K562 (cell line): ENCODE measurements around the gene LPAR3. TPM values are rescaled to one million over a fixed set of nuclear protein-coding genes. Genes with fewer than 3 reads are reported as not detected.

Experiments
- ATAC-seq: fragments of 200-7000 bp; cut with Tn5 transposase; 3 replicates; pipeline ENCODE4 v1.9.1; 2020; ENCODE audit warnings: moderate library complexity
- BruUV-seq: library from RNA; stranded (reverse); fragments of 400-500 nt; replicated peaks from 2 replicates; lab custom pipeline; 2021; lab: Mats Ljungman, UMichigan
- CTCF ChIA-PET: fragments of 300-600 bp; formaldehyde crosslinking; extraction: SDS; loops from one replicate; lab custom pipeline; 2021; ENCODE audit warnings: low intra/inter-chr PET ratio; lab: Yijun Ruan, JAX
- POLR2A ChIA-PET: fragments of 300-600, 350-650 bp; sonication (Branson Sonifier 250); formaldehyde crosslinking; extraction: SDS; loops from one replicate; lab custom pipeline; 2021; ENCODE audit warnings: antibody characterized with exemption, inconsistent platforms; lab: Yijun Ruan, JAX
- DNase-seq, 4 experiments: peaks; one replicate each; pipeline versions ENCODE4 v3.0.0 to v3.0.0-alpha.2; 2011 to 2018; ENCODE audit warnings: low spot score in 3 of 4, mixed read lengths in 3 of 4; ENCODE audit errors: extremely low read depth in 1 of 4
- FAIRE-seq: peaks from 2 replicates; lab custom pipeline; 2011; peaks lifted over from hg19 to GRCh38; lab: Jason Lieb, UNC
- H2AFZ ChIP-seq: 2 replicates; pipeline ENCODE4 v1.6.0; 2011; ENCODE audit warnings: low read depth, low read length, control low read depth, inconsistent platforms
- H3K27ac ChIP-seq: fragments of 200-600 bp; 3 replicates; pipeline ENCODE4 v1.8.0; 2011; ENCODE audit warnings: low read depth, mild to moderate bottlenecking, control low read depth, inconsistent platforms, low read length, moderate library complexity, mixed read lengths; ENCODE audit errors: extremely low read depth
- H3K27me3 ChIP-seq, 2 experiments: fragments of 300-600 bp in 1 of 2; 2 replicates in 1 of 2; 3 replicates in 1 of 2; pipeline versions ENCODE4 v1.6.0 to v1.8.0; 2011; ENCODE audit warnings: inconsistent platforms in 2 of 2, low read length in 2 of 2, mild to moderate bottlenecking in 1 of 2, mixed read lengths in 1 of 2, moderate library complexity in 1 of 2; ENCODE audit not compliant: control insufficient read depth in 2 of 2, insufficient read depth in 2 of 2
- H3K36me3 ChIP-seq: fragments of 300-600 bp; 3 replicates; pipeline ENCODE4 v1.8.0; 2011; ENCODE audit warnings: mild to moderate bottlenecking, low read length, inconsistent platforms; ENCODE audit not compliant: control insufficient read depth, insufficient read depth
- H3K4me1 ChIP-seq, 2 experiments: fragments of 200-600 bp in 1 of 2; replicated peaks in 1 of 2; 2 replicates in 1 of 2; 3 replicates in 1 of 2; pipeline versions ENCODE4 v1.5.1 to v1.8.0; 2011; ENCODE audit warnings: inconsistent platforms in 2 of 2, low read length in 2 of 2, mild to moderate bottlenecking in 1 of 2, mixed read lengths in 1 of 2, moderate library complexity in 1 of 2; ENCODE audit not compliant: control insufficient read depth in 2 of 2, insufficient read depth in 2 of 2
- H3K4me2 ChIP-seq: 2 replicates; pipeline ENCODE4 v1.6.1; 2011; ENCODE audit warnings: low read length, control low read depth, inconsistent platforms, mixed read lengths; ENCODE audit not compliant: insufficient read depth
- H3K4me3 ChIP-seq: fragments of 200-600 bp; sonication (generic), shearing (Covaris generic); 2 replicates; pipeline ENCODE4 v1.5.1; 2016; ENCODE audit warnings: control low read depth, inconsistent platforms
- H3K79me2 ChIP-seq: fragments of 200-600 bp; 3 replicates; pipeline ENCODE4 v1.8.0; 2011; ENCODE audit warnings: low read length, inconsistent platforms; ENCODE audit not compliant: control insufficient read depth, insufficient read depth
- H3K9ac ChIP-seq, 2 experiments: 2 replicates each; pipeline versions ENCODE4 v1.6.0 to v1.6.1; 2011; ENCODE audit warnings: low read depth in 2 of 2, low read length in 2 of 2, control low read depth in 1 of 2, inconsistent platforms in 1 of 2, mild to moderate bottlenecking in 1 of 2, mixed read lengths in 1 of 2; ENCODE audit not compliant: insufficient read depth in 1 of 2
- H3K9me1 ChIP-seq: one replicate; pipeline ENCODE4 v1.6.0; 2011; ENCODE audit warnings: inconsistent platforms, mild to moderate bottlenecking, low read length, moderate library complexity; ENCODE audit not compliant: control insufficient read depth, insufficient read depth
- H3K9me3 ChIP-seq: replicated peaks from 2 replicates; pipeline ENCODE4 v1.5.1; 2011; ENCODE audit warnings: low read depth, low read length, inconsistent platforms; ENCODE audit not compliant: control insufficient read depth, insufficient read depth
- H4K20me1 ChIP-seq: replicated peaks from 2 replicates; pipeline ENCODE4 v1.6.1; 2011; ENCODE audit warnings: low read length, inconsistent platforms, mixed read lengths; ENCODE audit not compliant: control insufficient read depth, insufficient read depth
- CTCF ChIP-seq, 3 experiments: IDR thresholded peaks in 2 of 3; conservative IDR thresholded peaks in 1 of 3; 2 replicates each; pipeline ENCODE4 v1.5.1; 2011 to 2012; ENCODE audit warnings: low read length in 3 of 3, mild to moderate bottlenecking in 3 of 3, control low read depth in 2 of 3, improper control_type of control experiment in 1 of 3, inconsistent platforms in 1 of 3, low read depth in 1 of 3, mixed read lengths in 1 of 3, moderate library complexity in 1 of 3; ENCODE audit not compliant: insufficient read depth in 2 of 3
- ELF1 ChIP-seq: fragments of 200-800 bp; sonication (Bioruptor generic); IDR thresholded peaks from 2 replicates; pipeline ENCODE4 v1.6.1; 2016; ENCODE audit warnings: missing genetic modification characterization, missing compliant biosample characterization
- HIVEP1 ChIP-seq: fragments of 250-450 bp; sonication (Bioruptor Pico); IDR thresholded peaks from 2 replicates; pipeline ENCODE4 v1.4.0; 2020; ENCODE audit warnings: mild to moderate bottlenecking
- ID3 ChIP-seq, 2 experiments: fragments of 250-450 bp in 1 of 2; fragments of 450-650 bp in 1 of 2; sonication (Bioruptor Pico) in 1 of 2; IDR thresholded peaks; 2 replicates each; pipeline versions ENCODE4 v1.6.1 to v1.8.0; 2016 to 2021; ENCODE audit warnings: mild to moderate bottlenecking in 2 of 2, moderate library complexity in 2 of 2, missing compliant biosample characterization in 1 of 2, missing genetic modification characterization in 1 of 2
- JUNB ChIP-seq: fragments of 450-650 bp; formaldehyde crosslinking; conservative IDR thresholded peaks from 2 replicates; pipeline ENCODE4 v1.4.0; 2020; ENCODE audit warnings: mild to moderate bottlenecking
- KLF1 ChIP-seq: fragments of 450-650 bp; IDR thresholded peaks from 2 replicates; pipeline ENCODE4 v1.6.1; 2016; ENCODE audit warnings: missing genetic modification characterization, missing compliant biosample characterization
- KLF13 ChIP-seq: fragments of 450-650 bp; IDR thresholded peaks from 2 replicates; pipeline ENCODE4 v1.6.1; 2016; ENCODE audit warnings: missing genetic modification characterization, low read depth, mild to moderate bottlenecking, missing compliant biosample characterization, moderate library complexity, borderline replicate concordance
- MECOM ChIP-seq: fragments of 250-450 bp; sonication (Bioruptor Pico); IDR thresholded peaks from 2 replicates; pipeline ENCODE4 v1.8.0; 2022; ENCODE audit warnings: inconsistent platforms
- MXI1 ChIP-seq: IDR thresholded peaks from 2 replicates; pipeline ENCODE4 v1.6.1; 2011; ENCODE audit warnings: low read depth, mild to moderate bottlenecking, improper control_type of control experiment, low read length
- PREB ChIP-seq: sonication (generic); formaldehyde crosslinking; IDR thresholded peaks from 2 replicates; pipeline ENCODE4 v1.8.1; 2023; ENCODE audit warnings: mild to moderate bottlenecking, missing genetic modification reagents
- RAD21 ChIP-seq, 2 experiments: fragments of 250-450 bp in 1 of 2; fragments of 450-650 bp in 1 of 2; sonication (Bioruptor Pico) in 1 of 2; formaldehyde crosslinking in 1 of 2; IDR thresholded peaks in 1 of 2; conservative IDR thresholded peaks in 1 of 2; 2 replicates each; pipeline versions ENCODE4 v1.4.0 to v1.8.0; 2020 to 2022; ENCODE audit warnings: mild to moderate bottlenecking in 2 of 2, moderate library complexity in 1 of 2
- TCF3 ChIP-seq: sonication (generic); formaldehyde crosslinking; IDR thresholded peaks from 2 replicates; pipeline ENCODE4 v1.4.0; 2020; ENCODE audit warnings: mild to moderate bottlenecking, missing genetic modification reagents
- THAP12 ChIP-seq: fragments of 250-450 bp; sonication (Bioruptor Pico); IDR thresholded peaks from 2 replicates; pipeline ENCODE4 v1.9.0; 2021; ENCODE audit warnings: mild to moderate bottlenecking, inconsistent platforms
- ZNF12 ChIP-seq: sonication (generic); formaldehyde crosslinking; IDR thresholded peaks from 2 replicates; pipeline ENCODE4 v1.4.0; 2020; ENCODE audit warnings: mild to moderate bottlenecking, missing genetic modification reagents
- ZNF695 ChIP-seq: fragments of 450-650 bp; formaldehyde crosslinking; IDR thresholded peaks from 2 replicates; pipeline ENCODE4 v1.4.0; 2020; ENCODE audit warnings: mild to moderate bottlenecking, moderate library complexity
- WGBS: fragments of 100-300 bp; shearing (Covaris generic); methylation state at CpG from one replicate; pipeline ENCODE4 v1.1.6; 2016; ENCODE audit warnings: low coverage, mixed read lengths; ENCODE audit not compliant: insufficient coverage; ENCODE audit errors: missing lambda C conversion rate; 5-methylcytosine and 5-hydroxymethylcytosine counted together
- in situ Hi-C: fragments of 300-500 bp; cut with MboI; formaldehyde crosslinking; loops from 4 replicates; pipeline ENCODE4 v1.15.0; 2018; ENCODE audit warnings: inconsistent platforms, mixed read lengths
- intact Hi-C: fragments of 100-400 bp; cut with micrococcal nuclease; formaldehyde crosslinking; loops from 2 replicates; pipeline ENCODE4 v1.14.2; 2022
- polyA plus RNA-seq, 8 experiments: library from polyadenylated mRNA; depleted of rRNA in 4 of 8; stranded (reverse) in 5 of 8; unstranded in 3 of 8; fragments of >200 nt; fragmentation: Nextera tagmentation in 2 of 8; fragmentation: Illumina TruSeq in 1 of 8; extraction: Ambion mirVana in 2 of 8; extraction: Trizol in 1 of 8; gene quantifications; 2 replicates each; pipeline versions ENCODE4 v1.2.1 to v1.2.3, GENCODE V29; 2011 to 2014; ENCODE audit warnings: inconsistent platforms in 1 of 8, missing spikeins in 1 of 8
- total RNA-seq, 7 experiments: library from RNA; depleted of rRNA in 6 of 7; stranded (reverse); fragments of >200 nt in 6 of 7; fragmentation: Illumina TruSeq in 2 of 7; extraction: Trizol in 2 of 7; gene quantifications; 2 replicates each; pipeline versions ENCODE4 v1.2.1 to v1.2.3, GENCODE V29; 2011 to 2021; ENCODE audit warnings: low replicate concordance in 1 of 7

LPAR3 gene
- total and polyA plus RNA-seq, 9 of the 15 experiments (the other 6 are each of a cell fraction or from before 2014, with no cell fraction given) = 0.11 TPM; not detected in 8

GRCh38 chr1:84936116-84936810 is 43.3 kb upstream of the LPAR3 start:
- 3% methylated on average over 5 of the region's 5 CpGs for WGBS
- DNase-seq = peak; percentile 60 to 71 (median 63)
- in situ Hi-C loops (loop anchor here (25.0 kb wide), 1 partner anchor 1024 kb away; no protein-coding TSS in a partner anchor), intact Hi-C loops (loop anchor here (5.0 to 10.0 kb wide), 3 partner anchors 164 to 1031 kb away; no protein-coding TSS in a partner anchor)
- H3K9me1 ChIP-seq = no peaks in the 10 kb centered on the region
- ATAC-seq = peak; percentile 88
- H3K4me3 ChIP-seq = no peak overlapping the region
- H3K36me3 ChIP-seq = no peaks in the 10 kb centered on the region
- H3K9ac ChIP-seq = no peak overlapping the region
- CTCF ChIA-PET = no interaction called here
- no peak overlapping the region for H3K27ac ChIP-seq
- H3K79me2 ChIP-seq = no peaks in the 10 kb centered on the region
- no peaks in the 10 kb centered on the region for H3K4me1 ChIP-seq
- no peaks in the 10 kb centered on the region for H4K20me1 ChIP-seq
- H2AFZ ChIP-seq = no peak overlapping the region
- POLR2A ChIA-PET = interaction anchor here (1.7 kb wide), 1 partner anchor 12 kb away, joined by 7 read pairs; no protein-coding TSS in a partner anchor
- no TSS peak for BruUV-seq
- H3K4me2 ChIP-seq = no peak overlapping the region
- peaks cover 13 to 18% of the 10 kb centered on the region in 2 experiments; a peak in 4 of 5 replicates for H3K27me3 ChIP-seq
- FAIRE-seq = peak; percentile 97
- H3K9me3 ChIP-seq = no peaks in the 10 kb centered on the region
- TF ChIP-seq MXI1 (no peak), TCF3 (CRISPR knock-in tag) (no peak), PREB (CRISPR knock-in tag) (no peak), ZNF12 (CRISPR knock-in tag) (no peak), ZNF695 (CRISPR knock-in tag) (no peak), ID3 (CRISPR knock-in tag; IDR thresholded peaks at IDR 0.05) (no peak), ID3 (tag; IDR thresholded peaks at IDR 0.05) (no peak), HIVEP1 (CRISPR knock-in tag) (no peak), CTCF (IDR thresholded peaks at IDR 0.05 in 2 of 3, conservative IDR thresholded peaks at IDR 0.05 in 1 of 3; ENCODE audit: insufficient read depth in 2 of 3, low read depth in 1 of 3, low read length in 3 of 3) (peak; percentile 67 to 90 (median 87)), MECOM (CRISPR knock-in tag) (no peak), KLF1 (tag) (no peak), JUNB (CRISPR knock-in tag) (no peak), KLF13 (tag) (no peak), THAP12 (CRISPR knock-in tag) (no peak), RAD21 (CRISPR knock-in tag; conservative IDR thresholded peaks at IDR 0.05 in 1 of 2, IDR thresholded peaks at IDR 0.05 in 1 of 2) (peak; percentile 83 to 85), ELF1 (tag) (0 out of 2 replicates have a peak, but pooled peaks have one; percentile 25)
